HepG2 (cell line): Measurements from ENCODE around the gene TCFL5. TPM values are rescaled to one million over a fixed set of nuclear protein-coding genes. Genes with fewer than 3 reads are reported as not detected.

ENCODE experiments used
- AHR ChIP-seq: IDR thresholded peaks from 2 replicates; pipeline ENCODE4 v1.6.1; 2018; ENCODE audit warnings: missing genetic modification reagents, missing compliant biosample characterization
- BATF2 ChIP-seq: sonication (generic); formaldehyde crosslinking; IDR thresholded peaks from 2 replicates; pipeline ENCODE4 v1.8.0; 2022; ENCODE audit warnings: mild to moderate bottlenecking, missing genetic modification reagents, moderate library complexity
- CBX5 ChIP-seq: sonication (generic); formaldehyde crosslinking; IDR thresholded peaks from 2 replicates; pipeline ENCODE4 v1.4.0; 2020; ENCODE audit warnings: missing genetic modification reagents, borderline replicate concordance
- DNMT1 ChIP-seq: sonication (generic); formaldehyde crosslinking; IDR thresholded peaks from 2 replicates; pipeline ENCODE4 v1.5.1; 2020; ENCODE audit warnings: mild to moderate bottlenecking, missing genetic modification reagents
- EEA1 ChIP-seq: sonication (generic); formaldehyde crosslinking; IDR thresholded peaks from 2 replicates; pipeline ENCODE4 v1.5.1; 2020; ENCODE audit warnings: mild to moderate bottlenecking, missing genetic modification reagents, borderline replicate concordance
- HNF4A ChIP-seq: sonication (generic); formaldehyde crosslinking; IDR thresholded peaks from 2 replicates; pipeline ENCODE4 v1.4.0; 2020; ENCODE audit warnings: missing genetic modification reagents
- LBX2 ChIP-seq: sonication (generic); formaldehyde crosslinking; IDR thresholded peaks from 2 replicates; pipeline ENCODE4 v1.5.0; 2020; ENCODE audit warnings: missing genetic modification reagents, mild to moderate bottlenecking, borderline replicate concordance
- MATR3 ChIP-seq: sonication (generic); formaldehyde crosslinking; IDR thresholded peaks from 2 replicates; pipeline ENCODE4 v1.4.0; 2020; ENCODE audit warnings: missing genetic modification reagents
- MIER2 ChIP-seq: IDR thresholded peaks from 2 replicates; pipeline ENCODE4 v1.6.1; 2016; ENCODE audit warnings: missing biosample characterization, missing genetic modification reagents
- MNT ChIP-seq: fragments of 450-650 bp; IDR thresholded peaks from 2 replicates; pipeline ENCODE4 v1.6.1; 2016
- SKIL ChIP-seq: sonication (generic); formaldehyde crosslinking; IDR thresholded peaks from 2 replicates; pipeline ENCODE4 v1.8.0; 2022; ENCODE audit warnings: missing genetic modification reagents, mild to moderate bottlenecking, moderate library complexity, borderline replicate concordance
- SNRNP70 ChIP-seq: fragments of 200-400 bp; formaldehyde crosslinking; IDR thresholded peaks from 2 replicates; pipeline ENCODE4 v1.6.1; 2017; ENCODE audit warnings: mild to moderate bottlenecking, low read depth, low read length, moderate library complexity
- THAP9 ChIP-seq: sonication (generic); formaldehyde crosslinking; IDR thresholded peaks from 2 replicates; pipeline ENCODE4; 2020; ENCODE audit warnings: missing genetic modification reagents, mild to moderate bottlenecking, borderline replicate concordance
- ZNF10 ChIP-seq: sonication (generic); formaldehyde crosslinking; IDR thresholded peaks from 2 replicates; pipeline ENCODE4 v1.4.0; 2020; ENCODE audit warnings: mild to moderate bottlenecking, low read depth, missing genetic modification reagents, borderline replicate concordance
- ZNF33A ChIP-seq: sonication (generic); formaldehyde crosslinking; IDR thresholded peaks from 2 replicates; pipeline ENCODE4 v1.5.1; 2020; ENCODE audit warnings: missing genetic modification reagents, mild to moderate bottlenecking, moderate library complexity, borderline replicate concordance
- ZNF383 ChIP-seq: sonication (generic); formaldehyde crosslinking; IDR thresholded peaks from 2 replicates; pipeline ENCODE4 v1.4.0; 2020; ENCODE audit warnings: missing genetic modification reagents, mild to moderate bottlenecking, borderline replicate concordance
- ZNF44 ChIP-seq: sonication (generic); formaldehyde crosslinking; IDR thresholded peaks from 2 replicates; pipeline ENCODE4 v1.5.1; 2020; ENCODE audit warnings: mild to moderate bottlenecking, missing genetic modification reagents
- ZNF558 ChIP-seq: sonication (generic); formaldehyde crosslinking; IDR thresholded peaks from 2 replicates; pipeline ENCODE4 v1.9.0; 2022; ENCODE audit warnings: mild to moderate bottlenecking, missing genetic modification reagents, borderline replicate concordance
- ZNF670 ChIP-seq: sonication (generic); formaldehyde crosslinking; IDR thresholded peaks from 2 replicates; pipeline ENCODE4 v1.8.0; 2022; ENCODE audit warnings: mild to moderate bottlenecking, missing genetic modification reagents, borderline replicate concordance
- ZNF720 ChIP-seq: sonication (generic); formaldehyde crosslinking; IDR thresholded peaks from 2 replicates; pipeline ENCODE4 v1.4.0; 2020; ENCODE audit warnings: missing genetic modification reagents
- ZNF773 ChIP-seq: sonication (generic); formaldehyde crosslinking; IDR thresholded peaks from 2 replicates; pipeline ENCODE4 v1.4.0; 2020; ENCODE audit warnings: missing genetic modification reagents, borderline replicate concordance
- ZNF878 ChIP-seq: sonication (generic); formaldehyde crosslinking; IDR thresholded peaks from 2 replicates; pipeline ENCODE4 v1.8.1; 2023; ENCODE audit warnings: mild to moderate bottlenecking, missing genetic modification reagents, moderate library complexity
- polyA plus RNA-seq, 8 experiments: library from polyadenylated mRNA; depleted of rRNA in 3 of 8; stranded (reverse) in 7 of 8; unstranded in 1 of 8; fragments of >200 nt; fragmentation: Illumina TruSeq in 4 of 8; extraction: Trizol in 4 of 8; gene quantifications; 2 replicates each; pipeline versions ENCODE4 v1.2.1 to v1.2.3, GENCODE V29; 2011 to 2016; ENCODE audit warnings: low read depth in 4 of 8, missing spikeins in 1 of 8, mixed read lengths in 1 of 8; ENCODE audit not compliant: insufficient read depth in 1 of 8
- total RNA-seq, 5 experiments: library from RNA; depleted of rRNA; stranded (reverse); fragments of >200 nt; fragmentation: Illumina TruSeq; extraction: Trizol; gene quantifications; 2 replicates each; pipeline ENCODE4 v1.2.3, GENCODE V29; 2016; ENCODE audit warnings: low read depth in 1 of 5

The TCFL5 gene
- total and polyA plus RNA-seq, 2 of the 13 experiments (the other 11 are each of a cell fraction or from before 2014, with no cell fraction given) = 14.8 to 20.0 TPM

GRCh38 chr20:62822239-62822787 lies 39.3 kb downstream of the TCFL5 start (continued):
- TF ChIP-seq ZNF878 (CRISPR knock-in tag) = no peak
- TF ChIP-seq EEA1 (CRISPR knock-in tag) = 0 out of 2 replicates have a peak, but pooled peaks have one; percentile 64
- TF ChIP-seq AHR = no peak
- TF ChIP-seq SKIL (CRISPR knock-in tag) = peak; percentile 64
- no peak for TF ChIP-seq ZNF773 (CRISPR knock-in tag)
- TF ChIP-seq ZNF10 (CRISPR knock-in tag) = no peak
- no peak for TF ChIP-seq ZNF44
- TF ChIP-seq LBX2 (CRISPR knock-in tag) = no peak
- no peak for TF ChIP-seq SNRNP70
- 0 out of 2 replicates have a peak, but pooled peaks have one; percentile 42 for TF ChIP-seq ZNF33A (CRISPR knock-in tag)
- 0 out of 2 replicates have a peak, but pooled peaks have one; percentile 49 for TF ChIP-seq DNMT1 (CRISPR knock-in tag)
- no peak for TF ChIP-seq MATR3 (CRISPR knock-in tag)
- no peak for TF ChIP-seq ZNF558 (CRISPR knock-in tag)
- 0 out of 2 replicates have a peak, but pooled peaks have one; percentile 12 for TF ChIP-seq MNT
- no peak for TF ChIP-seq HNF4A (CRISPR knock-in tag)
- TF ChIP-seq THAP9 (CRISPR knock-in tag) = peak; percentile 3; the same call in 1 of the 2 replicates
- TF ChIP-seq BATF2 (CRISPR knock-in tag) = 0 out of 2 replicates have a peak, but pooled peaks have one; percentile 29
- TF ChIP-seq ZNF670 = 0 out of 2 replicates have a peak, but pooled peaks have one; percentile 9
- TF ChIP-seq ZNF720 = no peak
- peak; percentile 46; the same call in 1 of the 2 replicates for TF ChIP-seq CBX5 (CRISPR knock-in tag)
- TF ChIP-seq ZNF383 = no peak
- no peak for TF ChIP-seq MIER2 (CRISPR knock-in tag)
